DND-41 (cell line): ENCODE results near the gene ULK2.

ENCODE experiments used
- ATAC-seq: fragments of 200-7000 bp; cut with Tn5 transposase; 3 replicates; pipeline ENCODE4 v1.9.1; 2021; ENCODE audit warnings: low read depth; ENCODE audit not compliant: insufficient read depth
- DNase-seq: peaks from one replicate; pipeline ENCODE4 v3.0.0-alpha.2; 2020
- H2AFZ ChIP-seq: 2 replicates; pipeline ENCODE4 v1.6.0; 2012; ENCODE audit warnings: low read depth, low read length
- H3K27ac ChIP-seq: 2 replicates; pipeline ENCODE4 v1.5.1; 2012; ENCODE audit warnings: low read length, inconsistent platforms
- H3K27me3 ChIP-seq: fragments of 200-600 bp; sonication (generic); 2 replicates; pipeline ENCODE4 v1.6.0; 2012; ENCODE audit warnings: low read length, mild to moderate bottlenecking, inconsistent platforms; ENCODE audit not compliant: insufficient read depth, poor library complexity
- H3K36me3 ChIP-seq: 2 replicates; pipeline ENCODE4 v1.5.1; 2012; ENCODE audit warnings: low read length, inconsistent platforms; ENCODE audit not compliant: insufficient read depth
- H3K4me1 ChIP-seq: 2 replicates; pipeline ENCODE4 v1.5.1; 2012; ENCODE audit warnings: mild to moderate bottlenecking, low read length; ENCODE audit not compliant: insufficient read depth
- H3K4me2 ChIP-seq: 2 replicates; pipeline ENCODE4 v1.6.0; 2012; ENCODE audit warnings: mild to moderate bottlenecking, moderate library complexity, low read length, inconsistent platforms; ENCODE audit not compliant: insufficient read depth
- H3K4me3 ChIP-seq, 2 experiments: fragments of 200-600 bp in 1 of 2; shearing (Covaris generic) in 1 of 2; 2 replicates each; pipeline ENCODE4 v1.5.1; 2012 to 2016; ENCODE audit warnings: inconsistent platforms in 2 of 2, low read length in 2 of 2, mild to moderate bottlenecking in 2 of 2, low read depth in 1 of 2, moderate library complexity in 1 of 2
- H3K79me2 ChIP-seq: 2 replicates; pipeline ENCODE4 v1.6.0; 2012; ENCODE audit warnings: low read length, inconsistent platforms; ENCODE audit not compliant: insufficient read depth
- H3K9ac ChIP-seq: 2 replicates; pipeline ENCODE4 v1.6.0; 2012; ENCODE audit warnings: low read depth, mild to moderate bottlenecking, inconsistent platforms, low read length, moderate library complexity
- H3K9me3 ChIP-seq: 2 replicates; pipeline ENCODE4 v1.5.1; 2012; ENCODE audit warnings: low read length, moderate library complexity, mild to moderate bottlenecking, inconsistent platforms; ENCODE audit not compliant: insufficient read depth, severe bottlenecking
- H4K20me1 ChIP-seq: 2 replicates; pipeline ENCODE4 v1.6.0; 2012; ENCODE audit warnings: low read length; ENCODE audit not compliant: insufficient read depth
- EZH2 ChIP-seq: IDR thresholded peaks from 3 replicates; pipeline ENCODE4 v1.6.1; 2012; ENCODE audit warnings: borderline replicate concordance, low read depth, mild to moderate bottlenecking, moderate library complexity, low read length, inconsistent platforms; ENCODE audit not compliant: severe bottlenecking
- TF ChIP-seq, protein P1 (sequence below): IDR thresholded peaks from 2 replicates; pipeline ENCODE4 v1.5.1; 2012; ENCODE audit warnings: borderline replicate concordance, low read length, moderate library complexity, mild to moderate bottlenecking; ENCODE audit not compliant: poor library complexity, severe bottlenecking; ENCODE audit errors: extremely low read depth

ULK2 gene

GRCh38 chr17:19759568-19760549 lies 107.9 kb downstream of the ULK2 start:
- H3K79me2 ChIP-seq, result no peaks in the 10 kb centered on the region
- TF ChIP-seq, protein P1, sequence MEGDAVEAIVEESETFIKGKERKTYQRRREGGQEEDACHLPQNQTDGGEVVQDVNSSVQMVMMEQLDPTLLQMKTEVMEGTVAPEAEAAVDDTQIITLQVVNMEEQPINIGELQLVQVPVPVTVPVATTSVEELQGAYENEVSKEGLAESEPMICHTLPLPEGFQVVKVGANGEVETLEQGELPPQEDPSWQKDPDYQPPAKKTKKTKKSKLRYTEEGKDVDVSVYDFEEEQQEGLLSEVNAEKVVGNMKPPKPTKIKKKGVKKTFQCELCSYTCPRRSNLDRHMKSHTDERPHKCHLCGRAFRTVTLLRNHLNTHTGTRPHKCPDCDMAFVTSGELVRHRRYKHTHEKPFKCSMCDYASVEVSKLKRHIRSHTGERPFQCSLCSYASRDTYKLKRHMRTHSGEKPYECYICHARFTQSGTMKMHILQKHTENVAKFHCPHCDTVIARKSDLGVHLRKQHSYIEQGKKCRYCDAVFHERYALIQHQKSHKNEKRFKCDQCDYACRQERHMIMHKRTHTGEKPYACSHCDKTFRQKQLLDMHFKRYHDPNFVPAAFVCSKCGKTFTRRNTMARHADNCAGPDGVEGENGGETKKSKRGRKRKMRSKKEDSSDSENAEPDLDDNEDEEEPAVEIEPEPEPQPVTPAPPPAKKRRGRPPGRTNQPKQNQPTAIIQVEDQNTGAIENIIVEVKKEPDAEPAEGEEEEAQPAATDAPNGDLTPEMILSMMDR, result no peak
- no peak for TF ChIP-seq EZH2

DNA sequence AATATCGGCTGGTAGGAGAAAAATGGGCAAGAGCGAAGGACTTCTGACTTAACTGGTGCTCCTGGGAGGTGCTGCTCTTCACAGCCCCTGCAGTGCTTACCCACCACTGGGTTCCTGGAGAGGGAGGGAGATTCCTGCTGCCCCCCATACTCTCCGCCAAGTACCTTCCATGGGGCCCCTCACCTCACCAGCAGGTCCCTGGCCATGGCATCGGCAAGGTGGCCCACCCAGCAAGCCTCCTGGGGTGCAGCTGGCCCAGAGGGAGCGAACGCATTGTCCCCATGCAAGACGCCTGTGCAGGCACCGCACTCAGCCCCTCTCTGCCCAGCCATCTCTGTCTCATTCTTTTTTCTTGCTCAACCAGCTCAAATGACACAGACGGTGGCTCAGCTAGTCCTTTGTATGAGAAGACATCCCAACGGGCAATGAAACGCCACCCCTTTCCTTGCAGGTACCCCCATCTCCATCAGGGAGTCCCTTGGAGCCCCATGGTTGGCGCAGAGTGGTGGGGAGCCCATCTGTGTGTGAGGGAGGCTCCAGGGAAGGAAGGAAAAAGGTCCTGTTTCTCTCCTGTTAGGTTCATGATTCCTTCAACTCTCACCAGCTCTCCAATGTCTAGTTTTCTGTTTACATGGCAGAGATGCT lies 110.1 kb downstream of the ULK2 start:
- H3K27ac ChIP-seq, result no peak overlapping the region
- no peaks in the 10 kb centered on the region for H3K36me3 ChIP-seq
- no peak overlapping the region for H3K9ac ChIP-seq
- H3K9me3 ChIP-seq, result no peaks in the 10 kb centered on the region
- H3K4me1 ChIP-seq, result no peaks in the 10 kb centered on the region
- no peak for ATAC-seq
- peaks cover 11% of the 10 kb centered on the region for H3K27me3 ChIP-seq
- DNase-seq, result no peak
- TF ChIP-seq EZH2, result no peak
- TF ChIP-seq, protein P1, result no peak
- no peak overlapping the region for H3K4me3 ChIP-seq
- H2AFZ ChIP-seq, result no peak overlapping the region
- no peaks in the 10 kb centered on the region for H3K79me2 ChIP-seq
- H3K4me2 ChIP-seq, result no peak overlapping the region
- no peaks in the 10 kb centered on the region for H4K20me1 ChIP-seq

More at GRCh38 chr17:19759568-19760549, 107.9 kb downstream of the ULK2 start:
- peaks cover 1% of the 10 kb centered on the region for H3K27me3 ChIP-seq
- H3K4me1 ChIP-seq, result no peaks in the 10 kb centered on the region
- no peak overlapping the region for H2AFZ ChIP-seq
- DNase-seq, result no peak
- H3K9me3 ChIP-seq, result no peaks in the 10 kb centered on the region
- H3K9ac ChIP-seq, result no peak overlapping the region
- H3K4me2 ChIP-seq, result no peak overlapping the region
- ATAC-seq, result no peak
- no peak overlapping the region for H3K4me3 ChIP-seq
- no peak overlapping the region for H3K27ac ChIP-seq
- H3K36me3 ChIP-seq, result no peaks in the 10 kb centered on the region
- H4K20me1 ChIP-seq, result no peaks in the 10 kb centered on the region

DNA sequence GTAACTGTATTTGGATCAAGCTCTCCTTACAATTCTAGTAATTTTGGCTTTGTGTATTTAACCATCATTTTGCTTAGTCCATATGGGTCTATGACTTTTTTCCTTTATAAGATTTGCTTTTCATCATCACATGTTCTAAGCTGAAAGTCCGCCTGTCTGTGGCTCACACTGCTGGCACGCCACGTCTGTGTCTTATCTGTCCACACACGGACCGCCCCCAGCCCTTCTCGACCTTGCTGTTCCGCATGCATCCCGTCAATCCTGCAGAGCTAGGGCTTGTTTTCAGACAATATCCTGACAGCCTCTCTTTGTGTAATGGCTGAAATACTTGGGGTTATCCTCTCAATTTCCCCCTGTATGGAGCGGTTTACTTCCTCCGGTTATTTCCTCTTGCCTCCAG lies 111.2 kb downstream of the ULK2 start:
- no peaks in the 10 kb centered on the region for H3K4me1 ChIP-seq

More for the DNA sequence above, 111.2 kb downstream of the ULK2 start:
- no peak overlapping the region for H3K4me3 ChIP-seq
- H3K9me3 ChIP-seq, result no peaks in the 10 kb centered on the region
- peaks cover 11% of the 10 kb centered on the region for H3K27me3 ChIP-seq
- no peaks in the 10 kb centered on the region for H3K79me2 ChIP-seq
- ATAC-seq (no peak), DNase-seq (no peak)
- no peak overlapping the region for H3K4me2 ChIP-seq
- no peak overlapping the region for H2AFZ ChIP-seq
- H3K36me3 ChIP-seq, result no peaks in the 10 kb centered on the region
- no peak overlapping the region for H3K9ac ChIP-seq
- H4K20me1 ChIP-seq, result no peaks in the 10 kb centered on the region
- TF ChIP-seq EZH2, result no peak
- TF ChIP-seq, protein P1, result no peak
- no peak overlapping the region for H3K27ac ChIP-seq
